Measurements from ENCODE around the gene ASPSCR1. TPM values are rescaled to one million over a fixed set of nuclear protein-coding genes. Genes with fewer than 3 reads are reported as not detected.

ASPSCR1 gene
- total RNA-seq, 2 donors from 2014 or later = 17.9 to 57.4 TPM

GRCh38 chr17:81955058-81955681, 22.3 kb upstream of the ASPSCR1 start:
- no peak for ATAC-seq
- no peak for DNase-seq
- peaks cover 12% of the 10 kb centered on the region for H3K4me1 ChIP-seq
- no peaks in the 10 kb centered on the region for H3K36me3 ChIP-seq (replicated peaks in 1 of 2; ENCODE audit: insufficient read depth in 1 of 2, low read depth in 2 of 2)
- no peak overlapping the region for H3K27ac ChIP-seq
- peaks cover 2 to 11% of the 10 kb centered on the region in 2 donors for H3K27me3 ChIP-seq
- intact Hi-C loops (cut with DNase I) = loop anchor here (10.0 kb wide), 1 partner anchor 200 kb away; no protein-coding TSS in a partner anchor
- TF ChIP-seq CTCF (IDR thresholded peaks at IDR 0.05) = no peak
- no peak for TF ChIP-seq POLR2A (IDR thresholded peaks at IDR 0.05)
- H3K4me3 ChIP-seq = no peak overlapping the region
- WGBS, 2 donors = 90 to 92% methylated on average over 18 to 26 of the region's 26 CpGs
- no peaks in the 10 kb centered on the region for H3K9me3 ChIP-seq

- Histone ChIP-seq H3K36me3 (replicated peaks in 1 of 2; ENCODE audit: insufficient read depth in 1 of 2, low read depth in 2 of 2) (no peaks in the 10 kb centered on the region), H3K27ac (no peak overlapping the region), H3K9me3 (no peaks in the 10 kb centered on the region), H3K4me3 (no peak overlapping the region), H3K4me1 (peaks cover 18% of the 10 kb centered on the region), H3K27me3 (peaks cover 6 to 16% of the 10 kb centered on the region in 2 donors)
- TF ChIP-seq POLR2A (IDR thresholded peaks at IDR 0.05) = no peak
- TF ChIP-seq CTCF (IDR thresholded peaks at IDR 0.05) = no peak
- intact Hi-C loops (cut with DNase I) = loop anchor here (10.0 kb wide), 1 partner anchor 199 kb away; no protein-coding TSS in a partner anchor
- 35 to 73% methylated on average over 2 to 12 of the region's 13 CpGs for WGBS, 2 donors
- DNase-seq = no peak
- ATAC-seq = no peak
Measured at GRCh38 chr17:81955756-81956544, 21.5 kb upstream of the ASPSCR1 start.

GRCh38 chr17:81956607-81957589, 20.5 kb upstream of the ASPSCR1 start:
- Histone ChIP-seq H3K36me3 (replicated peaks in 1 of 2; ENCODE audit: insufficient read depth in 1 of 2, low read depth in 2 of 2) (no peaks in the 10 kb centered on the region), H3K4me1 (peaks cover 23% of the 10 kb centered on the region), H3K27me3 (peaks cover 6 to 21% of the 10 kb centered on the region in 2 donors), H3K27ac (no peak overlapping the region), H3K9me3 (no peaks in the 10 kb centered on the region), H3K4me3 (no peak overlapping the region)
- DNase-seq = no peak
- ATAC-seq = no peak
- intact Hi-C loops (cut with DNase I) = loop anchor here (10.0 kb wide), 1 partner anchor 198 kb away; no protein-coding TSS in a partner anchor
- WGBS, 2 donors = 72 to 78% methylated on average over 8 to 44 of the region's 45 CpGs
- TF ChIP-seq CTCF (IDR thresholded peaks at IDR 0.05) (no peak), POLR2A (IDR thresholded peaks at IDR 0.05) (no peak)

- no peaks in the 10 kb centered on the region for H3K36me3 ChIP-seq (replicated peaks in 1 of 2; ENCODE audit: insufficient read depth in 1 of 2, low read depth in 2 of 2)
- DNase-seq = no peak
- H3K27me3 ChIP-seq = peaks cover 6 to 22% of the 10 kb centered on the region in 2 donors
- intact Hi-C loops (cut with DNase I) = loop anchor here (10.0 kb wide), 1 partner anchor 197 kb away; no protein-coding TSS in a partner anchor
- peaks cover 24% of the 10 kb centered on the region for H3K4me1 ChIP-seq
- no peak overlapping the region for H3K4me3 ChIP-seq
- no peak overlapping the region for H3K27ac ChIP-seq
- TF ChIP-seq POLR2A (IDR thresholded peaks at IDR 0.05) (no peak), CTCF (IDR thresholded peaks at IDR 0.05) (no peak)
- 81 to 82% methylated on average over 15 to 17 of the region's 19 CpGs for WGBS, 2 donors
- H3K9me3 ChIP-seq = no peaks in the 10 kb centered on the region
- no peak for ATAC-seq
Measured at GRCh38 chr17:81957691-81958432, 19.6 kb upstream of the ASPSCR1 start.

Data from body of pancreas (tissue), 4 donors.